Fibroblast of pulmonary artery (primary cell): Measurements from ENCODE around the gene HERPUD2.
"Not testable (repeated sequence)": the region's sequence is repeated elsewhere in the genome, so short reads cannot be mapped to it uniquely, and the experiment has no call there.

ENCODE experiments used
- DNase-seq: peaks from one replicate; pipeline ENCODE4 v3.0.0-alpha.2; 2010; ENCODE audit warnings: low read depth
- H3K4me3 ChIP-seq: replicated peaks from 2 replicates; pipeline ENCODE4 v1.5.1; 2011; ENCODE audit warnings: low read depth, mild to moderate bottlenecking, control low read depth, low read length, moderate library complexity
- TF ChIP-seq, protein P1 (sequence below): IDR thresholded peaks from 2 replicates; pipeline ENCODE4 v1.5.1; 2011; ENCODE audit warnings: mild to moderate bottlenecking, control low read depth, low read length, inconsistent platforms; ENCODE audit errors: missing control alignments

The HERPUD2 gene

DNA sequence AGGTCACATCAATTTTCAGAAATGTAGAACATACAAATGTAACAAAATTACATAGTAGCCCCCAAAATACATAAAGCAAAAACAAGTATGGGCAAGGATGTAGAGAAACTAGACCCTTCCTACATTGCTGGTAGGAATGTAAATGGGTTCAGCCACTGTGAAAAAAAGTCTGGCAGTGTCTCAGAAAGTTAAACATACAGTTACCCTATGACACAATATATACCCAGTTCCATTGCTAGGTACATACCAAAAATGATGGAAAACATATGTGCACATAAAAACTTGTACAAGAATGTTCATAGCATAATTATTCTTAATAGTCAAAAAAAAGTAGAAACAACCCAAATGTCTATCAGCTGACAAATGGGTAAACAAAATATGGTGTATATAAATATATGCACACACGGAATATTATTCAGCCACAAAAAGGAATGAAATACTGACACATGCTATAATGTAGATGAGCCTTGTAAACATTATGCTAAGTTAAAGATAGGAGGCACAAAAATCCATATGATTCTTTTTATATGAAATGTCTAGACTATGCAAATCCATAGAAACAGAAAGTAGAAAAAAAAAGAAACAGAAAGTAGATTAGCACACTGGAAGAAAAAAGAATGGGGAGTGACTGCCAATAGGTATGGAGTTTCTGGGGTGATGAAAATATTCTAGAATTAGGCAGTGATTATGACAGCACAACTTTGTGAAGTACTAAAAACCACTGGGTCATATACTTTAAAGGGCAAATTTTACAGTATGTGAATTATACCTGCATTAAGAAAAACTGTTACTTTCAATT lies 13.5 kb downstream of the HERPUD2 start:
- H3K4me3 ChIP-seq = no peak overlapping the region
- TF ChIP-seq, protein P1, sequence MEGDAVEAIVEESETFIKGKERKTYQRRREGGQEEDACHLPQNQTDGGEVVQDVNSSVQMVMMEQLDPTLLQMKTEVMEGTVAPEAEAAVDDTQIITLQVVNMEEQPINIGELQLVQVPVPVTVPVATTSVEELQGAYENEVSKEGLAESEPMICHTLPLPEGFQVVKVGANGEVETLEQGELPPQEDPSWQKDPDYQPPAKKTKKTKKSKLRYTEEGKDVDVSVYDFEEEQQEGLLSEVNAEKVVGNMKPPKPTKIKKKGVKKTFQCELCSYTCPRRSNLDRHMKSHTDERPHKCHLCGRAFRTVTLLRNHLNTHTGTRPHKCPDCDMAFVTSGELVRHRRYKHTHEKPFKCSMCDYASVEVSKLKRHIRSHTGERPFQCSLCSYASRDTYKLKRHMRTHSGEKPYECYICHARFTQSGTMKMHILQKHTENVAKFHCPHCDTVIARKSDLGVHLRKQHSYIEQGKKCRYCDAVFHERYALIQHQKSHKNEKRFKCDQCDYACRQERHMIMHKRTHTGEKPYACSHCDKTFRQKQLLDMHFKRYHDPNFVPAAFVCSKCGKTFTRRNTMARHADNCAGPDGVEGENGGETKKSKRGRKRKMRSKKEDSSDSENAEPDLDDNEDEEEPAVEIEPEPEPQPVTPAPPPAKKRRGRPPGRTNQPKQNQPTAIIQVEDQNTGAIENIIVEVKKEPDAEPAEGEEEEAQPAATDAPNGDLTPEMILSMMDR = no peak
- DNase-seq = no peak

DNA sequence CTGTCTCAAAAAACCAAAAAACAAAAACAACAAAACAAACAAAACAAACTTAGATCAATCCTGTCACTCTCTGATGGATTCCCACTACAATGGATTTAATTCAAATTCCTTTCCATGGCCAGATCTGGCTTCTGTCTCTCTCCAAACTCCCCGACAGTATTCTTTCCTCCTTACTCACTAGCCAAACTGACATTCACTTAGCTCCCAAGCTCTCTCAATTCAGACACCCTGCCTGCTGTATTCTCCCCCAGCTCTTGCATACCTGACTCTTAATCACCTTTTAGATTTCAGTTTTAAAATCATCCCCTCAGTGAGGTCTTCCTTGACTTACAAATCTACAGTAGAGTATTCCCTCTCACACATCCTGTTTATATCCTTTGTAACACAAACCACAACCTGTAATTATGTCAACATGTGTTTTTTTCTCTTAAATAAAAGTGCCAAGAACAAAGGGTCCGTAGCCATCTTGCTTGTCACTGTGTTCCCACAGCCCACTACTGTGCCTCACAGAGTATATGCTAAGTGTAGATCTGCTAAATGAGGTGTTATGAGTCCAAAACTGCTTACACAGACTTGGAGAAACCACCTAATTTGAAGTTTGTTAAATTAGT lies 14.4 kb downstream of the HERPUD2 start:
- DNase-seq = no peak
- TF ChIP-seq, protein P1 = no peak
- no peak overlapping the region for H3K4me3 ChIP-seq

DNA sequence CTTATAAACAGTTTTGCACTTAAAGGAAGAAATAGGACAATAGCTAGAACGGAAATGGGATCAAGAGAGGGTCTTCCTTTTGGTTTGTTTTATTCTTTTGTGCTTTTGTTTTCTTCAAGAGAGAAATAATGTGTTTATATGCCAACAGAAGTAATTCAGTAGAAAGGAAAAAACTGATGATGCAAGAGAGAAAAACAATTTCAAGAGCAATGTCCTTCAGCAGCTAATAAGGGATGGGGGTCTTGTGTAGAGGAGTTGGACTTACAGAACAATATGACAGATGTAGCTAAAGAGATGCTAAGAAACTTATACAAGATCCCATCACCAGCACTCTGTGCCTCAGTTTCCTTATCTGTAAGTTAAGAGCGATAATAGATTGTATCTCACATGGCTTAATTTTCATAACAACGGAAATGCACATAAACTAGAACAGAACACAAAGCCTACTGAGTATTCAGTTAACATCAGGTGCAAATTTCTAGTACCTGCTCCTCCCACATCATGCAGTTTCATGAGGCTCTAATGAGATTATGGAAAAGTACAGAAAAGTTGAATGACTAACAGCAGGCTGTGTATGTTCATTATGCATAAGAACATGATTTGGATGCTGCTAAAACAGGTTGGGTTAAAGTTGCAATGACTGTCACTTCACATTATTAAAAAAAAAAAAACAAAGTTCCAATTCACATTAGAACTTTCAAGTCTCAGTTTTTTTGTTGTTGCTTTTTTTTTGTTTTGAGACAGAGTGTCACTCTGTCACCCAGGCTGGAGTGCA lies 17.2 kb downstream of the HERPUD2 start:
- TF ChIP-seq, protein P1 = no peak
- DNase-seq = no peak
- no peak overlapping the region for H3K4me3 ChIP-seq

DNA sequence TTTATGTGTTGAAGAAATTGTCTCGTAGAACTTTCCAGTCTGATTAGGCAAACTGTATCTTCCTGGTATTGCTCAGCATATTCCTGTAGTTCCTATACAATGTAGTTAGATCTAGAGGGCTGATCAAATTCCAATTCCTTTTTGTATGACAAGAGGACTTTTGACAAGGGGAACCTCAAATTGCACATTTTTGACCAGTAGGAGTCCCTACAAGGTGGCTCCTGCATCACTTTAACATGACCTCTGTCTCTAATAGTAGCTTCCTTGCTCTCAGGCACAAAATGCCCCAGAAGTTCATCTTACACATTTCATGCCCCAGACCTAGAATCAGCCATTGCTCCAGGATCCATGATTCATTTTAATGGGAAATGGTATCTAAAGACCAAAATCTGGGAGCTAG lies 18.7 kb downstream of the HERPUD2 start:
- TF ChIP-seq, protein P1 = no peak
- no peak overlapping the region for H3K4me3 ChIP-seq

DNA sequence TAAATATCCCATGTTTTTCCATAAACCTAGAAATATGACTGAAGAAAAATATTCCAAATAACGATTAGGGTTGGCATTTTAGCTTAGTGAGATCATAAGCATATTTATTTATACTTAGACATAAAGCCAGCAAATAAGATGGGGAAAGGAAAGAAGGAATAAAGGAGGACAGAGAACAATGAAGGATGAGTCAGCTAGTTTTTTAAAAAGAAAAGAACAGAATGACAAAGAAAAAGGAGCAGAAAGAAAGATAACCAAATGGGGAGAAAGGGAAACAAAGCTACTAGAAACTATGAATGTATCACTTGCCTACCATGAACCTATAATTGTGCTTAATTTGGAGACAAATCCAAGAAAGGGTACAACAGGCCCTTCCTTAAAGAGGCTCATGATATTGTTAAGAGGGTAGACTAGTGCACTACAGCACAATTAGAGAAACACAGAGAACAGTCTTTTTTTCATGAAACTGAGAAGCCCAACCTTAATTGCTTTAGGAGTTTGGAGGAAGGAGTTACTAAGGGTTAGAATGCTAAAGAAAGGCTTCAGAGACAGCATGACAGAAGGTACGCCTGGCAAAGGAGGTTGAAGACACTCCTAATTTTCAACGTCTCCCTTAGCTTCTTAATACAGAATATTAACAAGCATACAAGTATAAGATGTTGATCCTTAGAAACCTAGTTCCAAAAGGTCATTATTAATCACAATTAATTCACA lies 23.9 kb downstream of the HERPUD2 start:
- no peak for DNase-seq
- H3K4me3 ChIP-seq = no peak overlapping the region
- TF ChIP-seq, protein P1 = no peak

More for the DNA sequence above, 18.7 kb downstream of the HERPUD2 start:
- DNase-seq = no peak

DNA sequence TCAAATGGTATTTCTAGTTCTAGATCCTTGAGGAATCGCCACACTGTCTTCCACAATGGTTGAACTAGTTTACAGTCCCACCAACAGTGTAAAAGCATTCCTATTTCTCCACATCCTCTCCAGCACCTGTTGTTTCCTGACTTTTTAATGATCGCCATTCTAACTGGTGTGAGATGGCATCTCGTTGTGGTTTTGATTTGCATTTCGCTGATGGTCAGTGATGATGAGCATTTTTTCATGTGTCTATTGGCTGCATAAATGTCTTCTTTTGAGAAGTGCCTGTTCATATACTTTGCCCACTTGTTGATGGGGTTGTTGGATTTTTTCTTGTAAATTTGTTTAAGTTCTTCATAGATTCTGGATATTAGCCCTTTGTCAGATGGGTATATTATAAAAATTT lies 34.5 kb downstream of the HERPUD2 start:
- H3K4me3 ChIP-seq, DNase-seq: not testable (repeated sequence)
